Peyer's patch (tissue), 4 donors: ENCODE data around the gene PAFAH1B2. TPM values are rescaled to one million over a fixed set of nuclear protein-coding genes. Genes with fewer than 3 reads are reported as not detected.

Source experiments
- DNase-seq, 3 donors: peaks; one replicate each; pipeline ENCODE4 v3.0.0-alpha.2; 2017 to 2019
- H3K27ac ChIP-seq, 4 donors: fragments of 200-600 bp; sonication (generic); one replicate each; pipeline ENCODE4 v1.5.1; 2016 to 2019
- H3K27me3 ChIP-seq, 2 donors: fragments of 200-600 bp; sonication (generic); one replicate each; pipeline ENCODE4 v1.5.1; 2019
- H3K36me3 ChIP-seq, 3 donors: fragments of 200-600 bp; sonication (generic); one replicate each; pipeline ENCODE4 v1.5.1; 2016 to 2019
- H3K4me1 ChIP-seq, 4 donors: fragments of 200-600 bp; sonication (generic); one replicate each; pipeline ENCODE4 v1.5.1; 2016 to 2019
- H3K4me3 ChIP-seq, 4 donors: fragments of 200-600 bp; sonication (generic); 1 replicate in 3 of 4; 2 replicates in 1 of 4; pipeline ENCODE4 v1.5.1; 2016 to 2019; ENCODE audit warnings: mild to moderate bottlenecking in 1 of 4
- H3K9me3 ChIP-seq, 4 donors: fragments of 200-600 bp; sonication (generic); one replicate each; pipeline ENCODE4 v1.5.1; 2016 to 2019; ENCODE audit warnings: mild to moderate bottlenecking in 1 of 4
- POLR2A ChIP-seq, 2 donors: fragments of 450-650 bp; IDR thresholded peaks; one replicate each; pipeline ENCODE4 v1.5.1; 2017; ENCODE audit warnings: antibody characterized with exemption in 2 of 2, mild to moderate bottlenecking in 2 of 2, moderate library complexity in 2 of 2
- total RNA-seq, 4 donors: library from RNA; depleted of rRNA; stranded (reverse); fragments of >200 nt; gene quantifications; one replicate each; pipeline ENCODE4 v1.1.0, GENCODE V29; 2016
- TF ChIP-seq, protein P1 (sequence below), 6 experiments: fragments of 450-650 bp in 4 of 6; fragments of 200-600 bp in 2 of 6; sonication (generic) in 1 of 6; IDR thresholded peaks; one replicate each; pipeline ENCODE4 v1.5.1; 2017 to 2019; ENCODE audit warnings: antibody characterized with exemption in 6 of 6, mild to moderate bottlenecking in 3 of 6, moderate library complexity in 1 of 6

PAFAH1B2 gene
- total RNA-seq, 4 donors from 2014 or later: 45.4 to 96.2 (median 66.9) TPM

DNA sequence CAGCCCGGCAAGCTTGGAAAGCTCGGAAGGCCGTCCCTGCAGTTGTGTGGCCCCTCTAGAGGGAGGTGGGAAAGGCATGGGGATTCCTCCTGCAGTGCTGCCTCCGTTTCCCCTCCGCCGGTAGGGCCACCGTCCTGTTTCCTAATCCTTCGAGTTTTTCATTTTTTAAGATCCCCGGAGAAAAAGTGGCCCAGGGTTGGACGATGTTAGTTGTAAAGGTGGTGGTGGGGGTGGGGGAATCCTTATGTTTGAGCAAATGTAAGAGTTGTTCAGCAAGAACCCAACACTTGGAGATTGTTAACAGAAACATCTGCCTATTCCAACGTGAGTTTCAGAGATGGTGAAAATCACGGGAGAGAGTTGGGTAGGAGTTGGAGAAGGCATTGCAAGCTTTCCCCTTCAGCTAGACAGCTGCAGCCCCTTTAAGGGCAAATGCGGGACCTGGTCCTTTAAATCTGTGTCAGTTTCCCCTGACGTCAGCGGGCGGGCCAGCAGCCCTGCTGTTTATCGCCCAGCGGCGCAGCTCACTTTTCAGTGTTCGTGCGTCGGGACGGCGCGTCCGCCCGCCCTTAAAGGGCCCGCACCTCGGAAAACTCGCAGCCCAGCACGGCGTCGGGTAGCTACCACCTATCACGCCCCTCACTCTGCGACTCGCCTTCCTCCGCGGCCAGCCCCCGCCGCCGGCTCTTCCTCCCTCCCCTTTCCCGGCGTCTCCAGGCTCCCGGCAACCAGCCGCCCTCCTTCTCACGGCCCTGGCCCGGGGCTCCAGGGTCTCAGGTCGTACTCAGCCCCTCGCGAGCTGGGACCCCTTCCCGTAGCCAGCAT lies 34.3 kb downstream of the PAFAH1B2 start, which contains the start of gene SIDT2:
SIDT2 (plus strand) TSS at position 534 of the 825 bp plus-strand sequence. CDS start 521 bp downstream, outside the sequence.
- TF ChIP-seq POLR2A (IDR thresholded peaks at IDR 0.05): peak; percentile 94 to 99
- TF ChIP-seq, protein P1, sequence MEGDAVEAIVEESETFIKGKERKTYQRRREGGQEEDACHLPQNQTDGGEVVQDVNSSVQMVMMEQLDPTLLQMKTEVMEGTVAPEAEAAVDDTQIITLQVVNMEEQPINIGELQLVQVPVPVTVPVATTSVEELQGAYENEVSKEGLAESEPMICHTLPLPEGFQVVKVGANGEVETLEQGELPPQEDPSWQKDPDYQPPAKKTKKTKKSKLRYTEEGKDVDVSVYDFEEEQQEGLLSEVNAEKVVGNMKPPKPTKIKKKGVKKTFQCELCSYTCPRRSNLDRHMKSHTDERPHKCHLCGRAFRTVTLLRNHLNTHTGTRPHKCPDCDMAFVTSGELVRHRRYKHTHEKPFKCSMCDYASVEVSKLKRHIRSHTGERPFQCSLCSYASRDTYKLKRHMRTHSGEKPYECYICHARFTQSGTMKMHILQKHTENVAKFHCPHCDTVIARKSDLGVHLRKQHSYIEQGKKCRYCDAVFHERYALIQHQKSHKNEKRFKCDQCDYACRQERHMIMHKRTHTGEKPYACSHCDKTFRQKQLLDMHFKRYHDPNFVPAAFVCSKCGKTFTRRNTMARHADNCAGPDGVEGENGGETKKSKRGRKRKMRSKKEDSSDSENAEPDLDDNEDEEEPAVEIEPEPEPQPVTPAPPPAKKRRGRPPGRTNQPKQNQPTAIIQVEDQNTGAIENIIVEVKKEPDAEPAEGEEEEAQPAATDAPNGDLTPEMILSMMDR (IDR thresholded peaks at IDR 0.05): peak in 4 of 6 experiments; percentile 7 to 38 (median 16)
- peak within 1 kb of the TSS; percentile 89 to 99 (median 94) for H3K27ac ChIP-seq
- peaks cover 0 to 21% (median 0%) of the 10 kb centered on the region in 3 donors for H3K36me3 ChIP-seq
- DNase-seq: peak; percentile 96 to 98 (median 96)
- no peaks in the 10 kb centered on the region for H3K9me3 ChIP-seq
- H3K4me1 ChIP-seq: peaks cover 4 to 33% (median 9%) of the 10 kb centered on the region in 4 donors
- H3K4me3 ChIP-seq: peak within 1 kb of the TSS; percentile 80 to 99 (median 92)
- no peaks in the 10 kb centered on the region for H3K27me3 ChIP-seq

DNA sequence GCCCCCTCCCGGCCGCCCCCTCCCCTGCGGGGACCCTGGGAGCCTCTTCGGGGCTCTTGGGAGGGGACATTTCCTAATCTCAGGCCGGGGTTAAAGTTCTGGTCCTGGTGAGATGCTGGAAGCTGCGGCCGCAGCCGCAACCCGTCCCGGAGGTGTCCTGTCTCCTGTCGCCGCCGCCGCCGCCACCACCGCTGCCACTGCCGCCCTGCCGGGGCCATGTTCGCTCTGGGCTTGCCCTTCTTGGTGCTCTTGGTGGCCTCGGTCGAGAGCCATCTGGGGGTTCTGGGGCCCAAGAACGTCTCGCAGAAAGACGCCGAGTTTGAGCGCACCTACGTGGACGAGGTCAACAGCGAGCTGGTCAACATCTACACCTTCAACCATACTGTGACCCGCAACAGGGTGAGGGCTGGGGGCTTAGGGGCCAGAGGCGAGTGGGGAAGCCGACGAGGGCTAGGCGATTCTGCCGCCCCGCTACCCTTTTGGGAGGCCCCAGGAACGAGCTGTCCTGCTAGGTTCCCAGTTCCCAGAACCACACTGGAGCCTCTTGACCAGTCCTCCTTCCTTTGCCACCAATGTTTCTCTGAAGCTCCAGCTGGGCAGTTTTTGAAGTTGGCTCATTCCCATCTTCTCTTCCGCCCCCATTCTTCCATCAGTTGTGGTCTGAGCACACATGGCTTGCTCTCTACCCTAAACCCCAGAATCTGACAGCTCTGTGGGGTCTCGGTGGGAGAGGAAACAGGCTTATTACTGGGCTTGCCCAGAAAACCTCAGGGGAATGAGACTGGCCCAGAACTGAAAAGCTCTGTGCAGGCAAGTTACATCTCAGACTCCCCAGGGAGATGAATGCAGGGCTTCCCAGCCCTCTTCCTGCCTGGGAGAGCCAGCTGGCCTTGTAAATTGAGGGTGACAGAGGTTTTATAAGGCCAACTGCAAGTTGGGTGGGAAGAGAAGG lies 35.2 kb downstream of the PAFAH1B2 start:
- no peaks in the 10 kb centered on the region for H3K9me3 ChIP-seq
- H3K27ac ChIP-seq: peak overlapping the region; percentile 89 to 99 (median 94)
- TF ChIP-seq, protein P1 (IDR thresholded peaks at IDR 0.05): peak in 2 of 6 experiments; percentile 2 to 6
- no peak for TF ChIP-seq POLR2A (IDR thresholded peaks at IDR 0.05)
- peak; percentile 45 to 78 (median 75) for DNase-seq
- peaks cover 4 to 33% (median 9%) of the 10 kb centered on the region in 4 donors for H3K4me1 ChIP-seq
- H3K4me3 ChIP-seq: peak overlapping the region; percentile 80 to 99 (median 92)
- peaks cover 0 to 30% (median 0%) of the 10 kb centered on the region in 3 donors for H3K36me3 ChIP-seq
- no peaks in the 10 kb centered on the region for H3K27me3 ChIP-seq

- peak in 2 of 3 donors; percentile 14 to 42 for DNase-seq
- Histone ChIP-seq H3K4me3 (peak overlapping the region; percentile 80 to 99 (median 92)), H3K27ac (peak overlapping the region; percentile 89 to 99 (median 94)), H3K36me3 (peaks cover 0 to 34% (median 0%) of the 10 kb centered on the region in 3 donors), H3K9me3 (no peaks in the 10 kb centered on the region), H3K4me1 (peaks cover 4 to 33% (median 9%) of the 10 kb centered on the region in 4 donors), H3K27me3 (no peaks in the 10 kb centered on the region)
- no peak for TF ChIP-seq POLR2A (IDR thresholded peaks at IDR 0.05)
- TF ChIP-seq, protein P1 (IDR thresholded peaks at IDR 0.05): no peak
Observed at GRCh38 chr11:117180020-117180419, 35.9 kb downstream of the PAFAH1B2 start.

DNA sequence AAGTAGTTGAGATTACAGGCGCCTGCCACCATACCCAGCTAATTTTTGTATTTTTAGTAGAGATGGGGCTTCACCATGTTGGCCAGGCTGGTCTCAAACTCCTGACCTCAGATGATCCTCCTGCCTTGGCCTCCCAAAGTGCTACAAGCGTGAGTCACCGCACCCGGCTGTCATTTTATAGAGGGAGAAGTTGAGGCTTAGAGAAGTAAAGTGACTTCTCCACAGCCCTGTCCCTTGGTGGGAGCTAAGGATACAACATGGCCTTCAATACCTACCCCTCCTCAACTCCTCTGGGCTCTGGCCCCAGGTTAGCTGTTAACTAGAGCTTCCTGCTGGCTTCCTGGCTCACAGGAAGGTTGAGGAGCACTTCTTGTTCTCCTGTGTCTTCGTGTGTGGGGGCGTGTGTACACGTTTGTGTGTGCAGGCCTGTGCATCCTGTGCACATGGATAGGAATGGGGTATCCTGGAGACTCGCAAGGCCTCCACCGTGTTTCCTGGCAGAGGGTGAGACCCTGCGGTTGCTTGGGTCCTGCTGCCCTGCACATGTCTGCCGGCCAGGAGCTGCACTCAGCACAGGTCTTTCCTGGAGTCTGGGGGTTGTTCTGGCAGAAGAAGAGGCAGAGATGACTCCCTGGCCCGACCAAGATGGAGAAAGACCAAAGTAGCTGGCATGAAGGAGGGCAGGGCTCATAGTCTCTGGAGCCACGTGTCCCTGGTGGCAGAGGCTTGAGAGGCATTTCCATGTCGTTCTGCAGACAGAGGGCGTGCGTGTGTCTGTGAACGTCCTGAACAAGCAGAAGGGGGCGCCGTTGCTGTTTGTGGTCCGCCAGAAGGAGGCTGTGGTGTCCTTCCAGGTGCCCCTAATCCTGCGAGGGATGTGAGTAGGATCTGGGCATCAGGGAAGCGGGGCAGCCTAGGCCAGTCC lies 36.8 kb downstream of the PAFAH1B2 start:
- peak; percentile 83 to 90 (median 83) for DNase-seq
- no peaks in the 10 kb centered on the region for H3K9me3 ChIP-seq
- H3K4me3 ChIP-seq: peak overlapping the region in 2 of 4 donors; percentile 2 to 95
- TF ChIP-seq POLR2A (IDR thresholded peaks at IDR 0.05): no peak
- TF ChIP-seq, protein P1 (IDR thresholded peaks at IDR 0.05): peak; percentile 30 to 92 (median 78)
- H3K27me3 ChIP-seq: no peaks in the 10 kb centered on the region
- H3K4me1 ChIP-seq: peaks cover 4 to 33% (median 9%) of the 10 kb centered on the region in 4 donors
- peaks cover 0 to 34% (median 0%) of the 10 kb centered on the region in 3 donors for H3K36me3 ChIP-seq
- peak overlapping the region in 2 of 4 donors; percentile 19 to 38 for H3K27ac ChIP-seq
